GM12873 (cell line): ENCODE measurements around the gene NUDCD2.

ENCODE experiments used
- CTCF ChIP-seq: IDR thresholded peaks from 2 replicates; pipeline ENCODE4 v1.5.1; 2012; ENCODE audit warnings: low read depth, mild to moderate bottlenecking, moderate library complexity, low read length, control low read depth; ENCODE audit not compliant: insufficient read depth; ENCODE audit errors: missing control alignments

Gene NUDCD2

DNA sequence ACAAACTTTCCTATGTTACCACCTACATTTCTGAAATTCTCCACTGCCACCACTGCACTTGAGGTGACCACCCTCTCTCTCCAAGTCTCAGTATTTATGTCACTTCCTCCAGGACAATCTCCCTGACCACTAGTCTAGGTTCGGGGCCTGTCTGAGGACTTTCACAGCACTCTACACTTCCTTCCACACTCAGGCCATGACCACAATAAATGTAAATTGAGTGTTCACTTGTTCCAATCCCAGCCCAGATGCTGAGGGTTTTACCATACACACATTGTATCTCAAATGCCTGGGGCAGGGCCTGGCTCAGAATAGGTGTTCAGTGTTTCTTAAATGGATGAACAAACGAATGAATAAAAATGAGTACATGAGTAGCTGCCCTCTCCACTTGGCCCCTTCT, 49.4 kb downstream of the NUDCD2 start:
- TF ChIP-seq CTCF = no peak

- no peak for TF ChIP-seq CTCF
Measured at GRCh38 chr5:163409384-163409783, 50.5 kb downstream of the NUDCD2 start.

DNA sequence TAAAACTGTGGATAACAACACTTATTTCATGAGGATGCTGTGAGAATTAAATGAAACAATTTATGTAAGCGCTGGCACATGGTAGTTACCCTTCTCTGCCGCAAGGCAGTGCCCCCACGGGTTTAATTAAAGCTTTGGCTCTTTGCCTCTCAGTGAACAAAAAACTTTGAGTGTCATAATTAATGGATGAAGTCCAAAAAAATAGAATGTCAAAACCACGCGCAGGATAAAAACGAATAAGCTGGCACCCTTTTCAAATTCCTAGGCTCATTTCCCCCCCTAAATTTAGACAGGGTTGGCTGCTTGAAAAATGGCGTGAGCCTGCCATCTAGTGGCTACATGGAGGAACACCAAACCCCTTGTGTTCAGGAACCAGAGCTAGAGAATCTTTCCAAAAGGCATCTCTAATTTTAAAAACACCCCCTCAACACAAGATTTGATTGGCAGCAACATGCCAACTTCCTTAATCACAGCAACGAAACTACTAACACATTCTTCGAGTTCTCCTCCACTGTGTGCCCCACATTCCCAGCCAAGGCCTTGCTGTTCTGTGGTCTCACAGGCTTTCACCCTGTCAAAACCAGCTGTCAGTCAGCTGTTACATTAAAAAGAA, 51.5 kb downstream of the NUDCD2 start:
- TF ChIP-seq CTCF = peak; percentile 86

- no peak for TF ChIP-seq CTCF
Measured at GRCh38 chr5:163407034-163407655, 52.8 kb downstream of the NUDCD2 start.

DNA sequence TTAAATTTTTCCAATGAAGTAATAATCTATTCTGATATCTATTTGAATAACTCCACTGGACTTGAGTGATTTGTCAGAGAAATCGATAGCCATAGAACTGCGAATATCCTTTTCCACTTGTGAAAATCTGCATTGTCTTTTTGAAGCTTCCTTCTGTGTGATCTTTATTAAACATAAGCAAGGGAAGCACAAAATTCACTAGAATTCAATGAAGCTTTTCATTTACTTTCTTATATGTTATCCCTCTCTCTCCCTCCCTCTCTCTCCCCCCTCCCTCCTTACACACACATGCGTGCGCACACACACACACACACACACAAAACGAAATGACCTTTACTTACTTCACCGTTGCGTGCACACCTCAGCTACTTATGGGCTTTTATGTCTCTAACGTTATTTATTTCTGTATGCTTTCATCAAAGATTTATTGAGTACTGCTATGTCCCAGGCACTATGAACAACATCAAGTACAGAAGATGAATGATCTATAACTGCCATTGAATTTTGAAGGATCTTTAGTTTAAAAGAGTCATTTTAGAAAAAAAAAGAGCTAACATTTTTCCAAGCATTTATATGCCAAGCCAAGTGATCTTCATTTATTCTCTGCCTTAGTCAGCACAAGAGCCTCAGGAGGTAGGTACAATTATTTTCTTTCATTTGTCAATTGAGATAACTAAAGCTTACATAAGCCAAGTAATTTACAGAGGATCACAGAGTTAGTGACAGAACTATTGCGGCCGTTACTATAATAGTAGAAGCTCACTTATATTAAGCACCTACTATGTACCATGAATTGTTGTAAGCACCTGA, 55.3 kb downstream of the NUDCD2 start:
- no peak for TF ChIP-seq CTCF

DNA sequence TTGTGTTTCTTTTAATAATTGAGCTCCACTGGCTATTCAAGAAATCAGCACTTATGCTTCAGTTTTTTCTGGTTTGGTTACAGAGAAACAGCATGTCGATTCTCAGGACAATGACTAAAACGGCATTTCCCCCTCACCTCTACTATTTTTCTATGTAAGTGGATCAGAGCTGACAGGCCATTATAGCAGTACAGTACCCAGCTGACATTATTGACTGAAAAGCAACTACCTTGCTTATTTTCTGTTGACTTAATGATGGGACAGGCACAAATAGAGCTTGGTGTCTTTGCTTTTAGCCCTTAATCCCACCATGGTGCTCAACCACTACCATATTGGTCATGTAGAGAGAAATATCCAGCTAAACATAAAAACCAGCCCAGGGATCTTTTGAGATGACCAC, 57.9 kb downstream of the NUDCD2 start:
- no peak for TF ChIP-seq CTCF

- no peak for TF ChIP-seq CTCF
Measured at GRCh38 chr5:163401271-163401670, 58.6 kb downstream of the NUDCD2 start.
